Left ventricle myocardium superior (tissue), 1 donor: ENCODE results near the gene CD99. TPM values are rescaled to one million over a fixed set of nuclear protein-coding genes. Genes with fewer than 3 reads are reported as not detected.
"Not testable (repeated sequence)": the region's sequence is repeated elsewhere in the genome, so short reads cannot be mapped to it uniquely, and the experiment has no call there.

ENCODE experiments used
- ATAC-seq: fragments of 200-7000 bp; cut with Tn5 transposase; one replicate; pipeline ENCODE4 v1.9.1; 2020; ENCODE audit warnings: mild to moderate bottlenecking, moderate library complexity
- DNase-seq: peaks from one replicate; pipeline ENCODE4 v3.0.0-alpha.2; 2020
- intact Hi-C: fragments of 100-400 bp; cut with micrococcal nuclease; formaldehyde crosslinking; loops from one replicate; pipeline ENCODE4 v1.11.0; 2022
- total RNA-seq: library from RNA; stranded (reverse); fragmentation: NEBNext Ultra II Directional; extraction: Animal tissue kit (Norgen Biotek cat#: 25700); gene quantifications from one replicate; pipeline ENCODE4 v1.2.1, GENCODE V29; 2021
- donor health status: DM: no; HTN: yes; CAD: no; lungs with severe emphysema.

Gene CD99
- total RNA-seq, 1 donor from 2014 or later: 360 TPM

GRCh38 chrX:2752441-2752840 lies 61.3 kb downstream of the CD99 start:
- DNase-seq, intact Hi-C loops, ATAC-seq: not testable (repeated sequence)

- ATAC-seq, intact Hi-C loops: not testable (repeated sequence)
These were observed 64.1 kb downstream of the CD99 start for GRCh38 chrX:2755163-2755715.

GRCh38 chrX:2756548-2756947 lies 65.5 kb downstream of the CD99 start:
- no peak for ATAC-seq
- intact Hi-C loops: no loop called here

More at GRCh38 chrX:2755163-2755715, 64.1 kb downstream of the CD99 start:
- not testable (repeated sequence) for DNase-seq

GRCh38 chrX:2761246-2761645 lies 70.2 kb downstream of the CD99 start:
- intact Hi-C loops: no loop called here
- DNase-seq (no peak), ATAC-seq (no peak)

More at GRCh38 chrX:2756548-2756947, 65.5 kb downstream of the CD99 start:
- no peak for DNase-seq

GRCh38 chrX:2762671-2763070 lies 71.6 kb downstream of the CD99 start:
- ATAC-seq, intact Hi-C loops, DNase-seq: not testable (repeated sequence)

- DNase-seq, intact Hi-C loops, ATAC-seq: not testable (repeated sequence)
These were observed 73.9 kb downstream of the CD99 start for GRCh38 chrX:2764766-2765548.

- intact Hi-C loops: no loop called here
- ATAC-seq: no peak
These were observed 74.4 kb downstream of the CD99 start for GRCh38 chrX:2765549-2765830.

GRCh38 chrX:2766906-2767305 lies 75.8 kb downstream of the CD99 start:
- DNase-seq (no peak), ATAC-seq (no peak)
- intact Hi-C loops: no loop called here

More at GRCh38 chrX:2765549-2765830, 74.4 kb downstream of the CD99 start:
- no peak for DNase-seq

GRCh38 chrX:2767631-2768455 lies 76.7 kb downstream of the CD99 start:
- DNase-seq (peak; percentile 66), ATAC-seq (peak; percentile 94)
- intact Hi-C loops: no loop called here

- ATAC-seq (no peak), DNase-seq (no peak)
- intact Hi-C loops: no loop called here
These were observed 78.5 kb downstream of the CD99 start for GRCh38 chrX:2769615-2770014.

- DNase-seq, intact Hi-C loops, ATAC-seq: not testable (repeated sequence)
These were observed 82.3 kb downstream of the CD99 start for GRCh38 chrX:2773166-2774055.

- ATAC-seq (no peak), DNase-seq (no peak)
- intact Hi-C loops: no loop called here
These were observed 83.0 kb downstream of the CD99 start for GRCh38 chrX:2774057-2774456.

GRCh38 chrX:2774776-2775175 lies 83.7 kb downstream of the CD99 start:
- intact Hi-C loops: no loop called here
- ATAC-seq: no peak

GRCh38 chrX:2780472-2781225 lies 89.6 kb downstream of the CD99 start:
- DNase-seq, intact Hi-C loops, ATAC-seq: not testable (repeated sequence)

More at GRCh38 chrX:2774776-2775175, 83.7 kb downstream of the CD99 start:
- DNase-seq: no peak

GRCh38 chrX:2781226-2781571 lies 90.1 kb downstream of the CD99 start:
- ATAC-seq: no peak
- DNase-seq: no peak
- intact Hi-C loops: no loop called here

- no peak for DNase-seq
- ATAC-seq: no peak
- intact Hi-C loops: no loop called here
These were observed 90.6 kb downstream of the CD99 start for GRCh38 chrX:2781698-2782097.

- DNase-seq: no peak
- ATAC-seq: no peak
- intact Hi-C loops: no loop called here
These were observed 91.1 kb downstream of the CD99 start for GRCh38 chrX:2782171-2782570.

GRCh38 chrX:2782778-2783177 lies 91.7 kb downstream of the CD99 start:
- intact Hi-C loops: no loop called here
- ATAC-seq: no peak
- DNase-seq: no peak
